Fibroblast of lung (primary cell): Measurements from ENCODE around the gene PPM1E.

Experiments used
- EZH2 ChIP-seq: IDR thresholded peaks from 2 replicates; pipeline ENCODE4 v1.5.1; 2012; ENCODE audit warnings: low read length, control low read depth, mild to moderate bottlenecking; ENCODE audit errors: missing control alignments
- TF ChIP-seq, protein P1 (sequence below), 2 donors: IDR thresholded peaks in 1 of 2; conservative IDR thresholded peaks in 1 of 2; 1 replicate in 1 of 2; 2 replicates in 1 of 2; pipeline ENCODE4 v1.5.1; 2011 to 2012; ENCODE audit warnings: low read length in 2 of 2, control low read depth in 1 of 2, inconsistent platforms in 1 of 2, low read depth in 1 of 2, mild to moderate bottlenecking in 1 of 2

DNA sequence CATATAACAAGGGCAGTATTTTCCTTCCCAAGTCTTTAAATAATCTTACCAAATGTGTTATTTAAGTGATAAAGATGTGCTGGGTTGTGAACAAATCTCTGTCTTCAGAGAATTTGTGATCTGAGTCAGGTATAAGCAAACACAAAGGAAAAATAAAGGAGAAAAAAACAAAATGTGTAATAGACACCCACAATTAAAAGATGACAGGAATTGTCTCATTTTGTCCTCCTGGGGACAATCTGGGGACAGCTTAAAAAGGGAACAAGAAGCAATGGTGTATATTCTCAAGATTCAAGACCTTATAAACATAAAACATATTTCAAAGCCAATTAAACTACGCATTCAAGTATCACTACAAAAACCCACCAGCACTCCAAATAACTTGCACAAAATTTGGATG is 243.8 kb downstream of the PPM1E start:
- TF ChIP-seq, protein P1, sequence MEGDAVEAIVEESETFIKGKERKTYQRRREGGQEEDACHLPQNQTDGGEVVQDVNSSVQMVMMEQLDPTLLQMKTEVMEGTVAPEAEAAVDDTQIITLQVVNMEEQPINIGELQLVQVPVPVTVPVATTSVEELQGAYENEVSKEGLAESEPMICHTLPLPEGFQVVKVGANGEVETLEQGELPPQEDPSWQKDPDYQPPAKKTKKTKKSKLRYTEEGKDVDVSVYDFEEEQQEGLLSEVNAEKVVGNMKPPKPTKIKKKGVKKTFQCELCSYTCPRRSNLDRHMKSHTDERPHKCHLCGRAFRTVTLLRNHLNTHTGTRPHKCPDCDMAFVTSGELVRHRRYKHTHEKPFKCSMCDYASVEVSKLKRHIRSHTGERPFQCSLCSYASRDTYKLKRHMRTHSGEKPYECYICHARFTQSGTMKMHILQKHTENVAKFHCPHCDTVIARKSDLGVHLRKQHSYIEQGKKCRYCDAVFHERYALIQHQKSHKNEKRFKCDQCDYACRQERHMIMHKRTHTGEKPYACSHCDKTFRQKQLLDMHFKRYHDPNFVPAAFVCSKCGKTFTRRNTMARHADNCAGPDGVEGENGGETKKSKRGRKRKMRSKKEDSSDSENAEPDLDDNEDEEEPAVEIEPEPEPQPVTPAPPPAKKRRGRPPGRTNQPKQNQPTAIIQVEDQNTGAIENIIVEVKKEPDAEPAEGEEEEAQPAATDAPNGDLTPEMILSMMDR (conservative IDR thresholded peaks at IDR 0.05 in 1 of 2, IDR thresholded peaks at IDR 0.05 in 1 of 2; ENCODE audit: low read depth in 1 of 2, low read length in 2 of 2), result no peak
- TF ChIP-seq EZH2, result no peak
